IMR-90 (cell line): Measurements from ENCODE around the gene STARD13. TPM values are rescaled to one million over a fixed set of nuclear protein-coding genes. Genes with fewer than 3 reads are reported as not detected.

ENCODE experiments used
- ATAC-seq: fragments of 200-7000 bp; cut with Tn5 transposase; 2 replicates; pipeline ENCODE4 v1.9.1; 2020; ENCODE audit warnings: low read depth, mild to moderate bottlenecking, moderate library complexity
- BruUV-seq: library from RNA; stranded (reverse); fragments of 400-500 nt; replicated peaks from 2 replicates; lab custom pipeline; 2021; lab: Mats Ljungman, UMichigan
- CTCF ChIA-PET: fragments of 300-600 bp; formaldehyde crosslinking; extraction: SDS; loops from one replicate; lab custom pipeline; 2021; ENCODE audit warnings: antibody characterized with exemption; lab: Yijun Ruan, JAX
- POLR2A ChIA-PET: fragments of 300-600 bp; sonication (Branson Sonifier 250); formaldehyde crosslinking; loops from one replicate; lab custom pipeline; 2022; ENCODE audit warnings: antibody characterized with exemption; ENCODE audit not compliant: unreplicated experiment; lab: Charles Lee
- DNase-seq: peaks from one replicate; pipeline ENCODE4 v3.0.0; 2013
- H2AFZ ChIP-seq: replicated peaks from 2 replicates; pipeline ENCODE3; 2013; ENCODE audit warnings: low read length, mild to moderate bottlenecking; ENCODE audit not compliant: poor library complexity
- H2AK5ac ChIP-seq: 2 replicates; pipeline ENCODE4 v1.6.1; 2013; ENCODE audit warnings: low read depth, low read length, inconsistent platforms
- H2AK9ac ChIP-seq: replicated peaks from 2 replicates; pipeline ENCODE3; 2013; ENCODE audit warnings: mild to moderate bottlenecking, low read depth, low read length, moderate library complexity; ENCODE audit not compliant: poor library complexity
- H2BK120ac ChIP-seq: 2 replicates; pipeline ENCODE4 v1.6.1; 2013; ENCODE audit warnings: low read depth, low read length, inconsistent platforms
- H2BK15ac ChIP-seq: 3 replicates; pipeline ENCODE4 v1.6.1; 2013; ENCODE audit warnings: low read depth, low read length, inconsistent platforms
- H2BK20ac ChIP-seq: 2 replicates; pipeline ENCODE4 v1.6.1; 2013; ENCODE audit warnings: low read depth, mild to moderate bottlenecking, inconsistent platforms, low read length, moderate library complexity
- H2BK5ac ChIP-seq: 2 replicates; pipeline ENCODE4 v1.6.1; 2013; ENCODE audit warnings: mild to moderate bottlenecking, low read depth, low read length, inconsistent platforms; ENCODE audit not compliant: poor library complexity, severe bottlenecking
- H3K14ac ChIP-seq: replicated peaks from 2 replicates; pipeline ENCODE4 v1.6.1; 2013; ENCODE audit warnings: low read depth, low read length, inconsistent platforms
- H3K18ac ChIP-seq: 2 replicates; pipeline ENCODE4 v1.6.1; 2013; ENCODE audit warnings: low read depth, low read length, control low read depth
- H3K23ac ChIP-seq: 2 replicates; pipeline ENCODE4 v1.6.1; 2013; ENCODE audit warnings: low read depth, low read length, inconsistent platforms
- H3K27ac ChIP-seq: 2 replicates; pipeline ENCODE4 v1.5.1; 2013; ENCODE audit warnings: mild to moderate bottlenecking, control low read depth, low read length; ENCODE audit not compliant: insufficient read depth
- H3K27me3 ChIP-seq: 2 replicates; pipeline ENCODE4 v1.6.1; 2013; ENCODE audit warnings: low read length; ENCODE audit not compliant: control insufficient read depth, insufficient read depth
- H3K36me3 ChIP-seq: 2 replicates; pipeline ENCODE4 v1.6.1; 2013; ENCODE audit warnings: low read length, mixed read lengths; ENCODE audit not compliant: control insufficient read depth, insufficient read depth
- H3K4ac ChIP-seq: 2 replicates; pipeline ENCODE4 v1.6.1; 2013; ENCODE audit warnings: low read depth, low read length, inconsistent platforms
- H3K4me1 ChIP-seq: 2 replicates; pipeline ENCODE4 v1.6.1; 2013; ENCODE audit warnings: low read length, mixed read lengths; ENCODE audit not compliant: control insufficient read depth, insufficient read depth
- H3K4me2 ChIP-seq: 2 replicates; pipeline ENCODE4 v1.6.1; 2013; ENCODE audit warnings: low read depth, mild to moderate bottlenecking, control low read depth, low read length, moderate library complexity
- H3K4me3 ChIP-seq: 2 replicates; pipeline ENCODE4 v1.5.1; 2013; ENCODE audit warnings: low read depth, mild to moderate bottlenecking, control low read depth, low read length, moderate library complexity; ENCODE audit not compliant: insufficient read depth
- H3K56ac ChIP-seq: 2 replicates; pipeline ENCODE4 v1.6.1; 2013; ENCODE audit warnings: low read length, inconsistent platforms; ENCODE audit not compliant: insufficient read depth; ENCODE audit errors: extremely low read depth
- H3K79me1 ChIP-seq, 2 experiments: 2 replicates each; pipeline ENCODE4 v1.6.1; 2013; ENCODE audit warnings: low read length in 2 of 2, inconsistent platforms in 1 of 2, low read depth in 1 of 2
- H3K9ac ChIP-seq: 2 replicates; pipeline ENCODE4 v1.6.1; 2013; ENCODE audit warnings: low read depth, low read length, control low read depth
- H3K9me1 ChIP-seq: 2 replicates; pipeline ENCODE4 v1.6.1; 2013; ENCODE audit warnings: low read length, inconsistent platforms; ENCODE audit not compliant: insufficient read depth
- H3K9me3 ChIP-seq: 2 replicates; pipeline ENCODE4 v1.6.1; 2013; ENCODE audit warnings: low read length; ENCODE audit not compliant: control insufficient read depth, insufficient read depth
- H4K20me1 ChIP-seq: 2 replicates; pipeline ENCODE4 v1.6.1; 2013; ENCODE audit warnings: low read length, inconsistent platforms; ENCODE audit not compliant: insufficient read depth
- H4K5ac ChIP-seq: 2 replicates; pipeline ENCODE4 v1.6.1; 2013; ENCODE audit warnings: mild to moderate bottlenecking, low read depth, low read length, control low read depth
- H4K8ac ChIP-seq, 2 experiments: 2 replicates each; pipeline ENCODE4 v1.6.1; 2013; ENCODE audit warnings: low read depth in 2 of 2, low read length in 2 of 2, control low read depth in 1 of 2, inconsistent platforms in 1 of 2
- H4K91ac ChIP-seq: 2 replicates; pipeline ENCODE4 v1.6.1; 2013; ENCODE audit warnings: low read depth, low read length, inconsistent platforms; ENCODE audit not compliant: insufficient read depth
- BHLHE40 ChIP-seq: fragments of 150-350 bp; IDR thresholded peaks from 2 replicates; pipeline ENCODE4 v1.6.1; 2016; ENCODE audit warnings: mild to moderate bottlenecking, low read depth, low read length
- CEBPB ChIP-seq: IDR thresholded peaks from 2 replicates; pipeline ENCODE4 v1.6.1; 2012; ENCODE audit warnings: low read depth, low read length, improper control_type of control experiment
- CHD1 ChIP-seq: IDR thresholded peaks from 2 replicates; pipeline ENCODE4 v1.6.1; 2012; ENCODE audit warnings: low read depth, low read length, improper control_type of control experiment
- CTCF ChIP-seq: conservative IDR thresholded peaks from 2 replicates; pipeline ENCODE4 v1.5.1; 2012; ENCODE audit warnings: mild to moderate bottlenecking, low read depth, low read length, improper control_type of control experiment
- ELK1 ChIP-seq: fragments of 150-350 bp; IDR thresholded peaks from 2 replicates; pipeline ENCODE4 v1.6.1; 2016; ENCODE audit warnings: low read depth, mild to moderate bottlenecking, low read length, moderate library complexity, borderline replicate concordance
- FOS ChIP-seq: fragments of 150-350 bp; IDR thresholded peaks from 2 replicates; pipeline ENCODE4 v1.6.1; 2016; ENCODE audit warnings: low read depth, low read length
- NFE2L2 ChIP-seq: fragments of 150-350 bp; IDR thresholded peaks from 2 replicates; pipeline ENCODE4 v1.6.1; 2016; ENCODE audit warnings: low read depth, mild to moderate bottlenecking, low read length
- POLR2A ChIP-seq: IDR thresholded peaks from 2 replicates; pipeline ENCODE4 v1.6.1; 2012; ENCODE audit warnings: mild to moderate bottlenecking, low read depth, low read length
- RAD21 ChIP-seq: IDR thresholded peaks from 2 replicates; pipeline ENCODE4 v1.6.1; 2012; ENCODE audit warnings: low read length, improper control_type of control experiment
- RFX5 ChIP-seq: IDR thresholded peaks from 2 replicates; pipeline ENCODE4 v1.8.0; 2012; ENCODE audit warnings: low read depth, mild to moderate bottlenecking, low read length, moderate library complexity
- SMC3 ChIP-seq: fragments of 150-350 bp; IDR thresholded peaks from 2 replicates; pipeline ENCODE4 v1.6.1; 2016; ENCODE audit warnings: low read depth, mild to moderate bottlenecking, antibody characterized with exemption, low read length, moderate library complexity
- USF2 ChIP-seq: fragments of 150-350 bp; IDR thresholded peaks from 2 replicates; pipeline ENCODE4 v1.6.1; 2017; ENCODE audit warnings: mild to moderate bottlenecking, antibody characterized with exemption, low read length, low read depth
- WGBS, 2 experiments: methylation state at CpG; one replicate each; pipeline versions ENCODE4 v1.1.5 to v1.1.7; 2013; ENCODE audit warnings: missing lambda C conversion rate in 2 of 2; ENCODE audit not compliant: insufficient read length in 1 of 2; ENCODE audit errors: extremely low coverage in 2 of 2; 5-methylcytosine and 5-hydroxymethylcytosine counted together
- dilution Hi-C: fragments of 300-500 bp; cut with HindIII; formaldehyde crosslinking; loops from one replicate; pipeline ENCODE4 v1.14.3; 2018; ENCODE audit warnings: low sequenced_read_pairs; ENCODE audit not compliant: unreplicated experiment
- in situ Hi-C: fragments of 300-500 bp; cut with MboI; formaldehyde crosslinking; loops from 3 replicates; pipeline ENCODE4 v1.14.3; 2019; ENCODE audit warnings: low sequenced_read_pairs, inconsistent platforms, mixed read lengths
- intact Hi-C: fragments of 100-400 bp; cut with micrococcal nuclease; formaldehyde crosslinking; loops from 2 replicates; pipeline ENCODE4 v1.10.0; 2022
- polyA plus RNA-seq, 3 experiments: library from polyadenylated mRNA; depleted of rRNA; stranded (reverse); fragments of >200 nt; gene quantifications; 2 replicates each; pipeline ENCODE4 v1.2.3, GENCODE V29; 2012; ENCODE audit warnings: low replicate concordance in 1 of 3
- total RNA-seq: library from RNA; depleted of rRNA; stranded (reverse); fragments of >200 nt; gene quantifications from 2 replicates; pipeline ENCODE4 v1.2.3, GENCODE V29; 2012

Gene STARD13
- total and polyA plus RNA-seq, 2 of the 4 experiments (the other 2 are of a cell fraction), result 23.6 to 46.6 TPM

- Histone ChIP-seq H3K4ac (peak overlapping the region; percentile 57; the same call in 1 of the 2 replicates), H3K4me2 (no peak overlapping the region)
- intact Hi-C loops, result no loop called here
These were observed 22.6 kb downstream of the STARD13 start for GRCh38 chr13:33262997-33263396.

More at GRCh38 chr13:33262997-33263396, 22.6 kb downstream of the STARD13 start:
- peak overlapping the region; percentile 81 for H2AK5ac ChIP-seq
- ChIA-PET CTCF (no interaction called here), POLR2A (interaction anchor here (0.6 kb wide), 1 partner anchor 104 kb away, joined by 3 read pairs; no protein-coding TSS in a partner anchor)
- H3K4me3 ChIP-seq, result no peak overlapping the region
- no peak overlapping the region; the same call in 1 of the 2 replicates for H3K23ac ChIP-seq
- DNase-seq, result no peak
- no TSS peak for BruUV-seq
- TF ChIP-seq SMC3 (no peak), CEBPB (no peak), BHLHE40 (no peak), FOS (no peak), NFE2L2 (no peak), ELK1 (no peak), USF2 (no peak), CTCF (peak; percentile 20; the same call in 1 of the 2 replicates), CHD1 (no peak), RAD21 (peak; percentile 32), RFX5 (no peak), POLR2A (no peak)
- no peak for ATAC-seq
- H3K9me3 ChIP-seq, result no peaks in the 10 kb centered on the region
- peak overlapping the region; percentile 98 for H2BK5ac ChIP-seq
- H2BK15ac ChIP-seq, result peak overlapping the region; percentile 76; the same call in 1 of the 3 replicates
- peaks cover 56% of the 10 kb centered on the region for H4K20me1 ChIP-seq
- peak overlapping the region; percentile 13; the same call in 1 of the 2 replicates for H3K27ac ChIP-seq
- dilution Hi-C loops (no loop called here), in situ Hi-C loops (no loop called here)
- no peak overlapping the region for H3K9ac ChIP-seq
- H2AK9ac ChIP-seq, result no peak overlapping the region
- peak overlapping the region; percentile 6 to 62; a peak in 2 of 4 replicates for H4K8ac ChIP-seq
- H3K9me1 ChIP-seq, result peaks cover 43% of the 10 kb centered on the region
- no peak overlapping the region for H3K56ac ChIP-seq
- no peak overlapping the region for H2AFZ ChIP-seq
- peak overlapping the region; percentile 7 for H4K5ac ChIP-seq
- H3K14ac ChIP-seq, result peak overlapping the region; percentile 50; the same call in 1 of the 2 replicates
- WGBS, 2 experiments, result no CpG with 5 or more reads among the region's 2 CpGs
- H3K18ac ChIP-seq, result peak overlapping the region; percentile 38; the same call in 1 of the 2 replicates
- H3K4me1 ChIP-seq, result peaks cover 53% of the 10 kb centered on the region
- H2BK20ac ChIP-seq, result 0 out of 2 replicates have a peak overlapping the region, but pooled peaks have one; percentile 39
- peak overlapping the region; percentile 18; the same call in 1 of the 2 replicates for H4K91ac ChIP-seq
- H2BK120ac ChIP-seq, result peak overlapping the region; percentile 66; the same call in 1 of the 2 replicates
- H3K79me1 ChIP-seq, result peaks cover 34 to 93% of the 10 kb centered on the region in 2 experiments
- H3K36me3 ChIP-seq, result peaks cover 10% of the 10 kb centered on the region
- H3K27me3 ChIP-seq, result no peaks in the 10 kb centered on the region
